Measurements from ENCODE around the gene CYSRT1.

The CYSRT1 gene

DNA sequence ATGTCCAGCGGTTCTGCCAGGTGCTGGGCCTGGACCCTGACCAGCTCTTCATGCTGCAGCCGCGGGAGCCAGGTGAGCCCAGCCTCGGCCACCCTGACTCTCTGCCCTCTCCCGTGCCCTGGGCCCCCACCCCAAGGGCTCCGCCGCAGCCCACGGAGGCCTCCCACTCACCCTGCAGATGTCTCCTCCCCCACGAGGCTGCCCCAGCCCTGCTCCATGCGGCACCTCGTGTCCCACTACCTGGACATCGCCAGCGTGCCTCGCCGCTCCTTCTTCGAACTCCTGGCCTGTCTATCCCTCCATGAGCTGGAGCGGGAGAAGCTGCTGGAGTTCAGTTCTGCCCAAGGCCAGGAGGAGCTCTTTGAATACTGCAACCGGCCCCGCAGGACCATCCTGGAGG is 10.4 kb upstream of the CYSRT1 start:
- no peak for DNase-seq (ENCODE audit: low spot score)

DNA sequence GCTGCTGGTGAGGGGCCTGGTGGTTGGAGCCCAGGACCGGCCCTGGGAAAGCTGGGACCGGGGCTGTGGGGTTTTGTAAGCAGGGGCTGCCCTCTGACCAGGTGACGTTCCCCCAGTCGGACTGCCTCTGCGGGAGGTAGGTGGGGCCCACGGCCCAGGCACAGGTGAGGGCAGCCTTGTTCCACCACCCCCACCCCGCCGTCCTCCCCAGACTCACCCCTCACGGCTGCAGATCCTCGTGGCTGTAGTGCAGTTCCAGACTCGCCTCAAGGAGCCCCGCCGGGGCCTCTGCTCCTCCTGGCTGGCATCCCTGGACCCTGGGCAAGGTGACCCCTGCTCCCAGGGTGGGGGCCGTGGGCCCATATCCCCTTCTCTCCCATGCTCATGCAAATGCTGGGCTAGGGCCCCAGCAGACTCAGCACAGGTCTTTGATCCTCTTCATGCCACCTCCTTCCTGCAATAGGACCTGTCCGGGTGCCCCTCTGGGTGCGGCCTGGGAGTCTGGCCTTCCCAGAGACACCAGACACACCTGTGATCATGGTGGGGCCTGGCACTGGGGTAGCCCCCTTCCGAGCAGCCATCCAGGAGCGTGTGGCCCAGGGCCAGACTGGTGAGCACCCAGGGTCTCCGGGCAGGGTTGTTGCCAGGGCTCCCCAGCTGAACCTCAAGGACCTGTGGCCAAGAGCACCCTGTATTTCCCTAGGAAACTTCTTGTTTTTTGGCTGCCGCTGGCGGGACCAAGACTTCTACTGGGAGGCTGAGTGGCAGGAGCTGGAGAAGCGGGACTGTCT is 9.6 kb upstream of the CYSRT1 start:
- TF ChIP-seq, protein P1, sequence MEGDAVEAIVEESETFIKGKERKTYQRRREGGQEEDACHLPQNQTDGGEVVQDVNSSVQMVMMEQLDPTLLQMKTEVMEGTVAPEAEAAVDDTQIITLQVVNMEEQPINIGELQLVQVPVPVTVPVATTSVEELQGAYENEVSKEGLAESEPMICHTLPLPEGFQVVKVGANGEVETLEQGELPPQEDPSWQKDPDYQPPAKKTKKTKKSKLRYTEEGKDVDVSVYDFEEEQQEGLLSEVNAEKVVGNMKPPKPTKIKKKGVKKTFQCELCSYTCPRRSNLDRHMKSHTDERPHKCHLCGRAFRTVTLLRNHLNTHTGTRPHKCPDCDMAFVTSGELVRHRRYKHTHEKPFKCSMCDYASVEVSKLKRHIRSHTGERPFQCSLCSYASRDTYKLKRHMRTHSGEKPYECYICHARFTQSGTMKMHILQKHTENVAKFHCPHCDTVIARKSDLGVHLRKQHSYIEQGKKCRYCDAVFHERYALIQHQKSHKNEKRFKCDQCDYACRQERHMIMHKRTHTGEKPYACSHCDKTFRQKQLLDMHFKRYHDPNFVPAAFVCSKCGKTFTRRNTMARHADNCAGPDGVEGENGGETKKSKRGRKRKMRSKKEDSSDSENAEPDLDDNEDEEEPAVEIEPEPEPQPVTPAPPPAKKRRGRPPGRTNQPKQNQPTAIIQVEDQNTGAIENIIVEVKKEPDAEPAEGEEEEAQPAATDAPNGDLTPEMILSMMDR (IDR thresholded peaks at IDR 0.05; ENCODE audit: extremely low read depth, missing control alignments), result no peak
- no peak for DNase-seq (ENCODE audit: low spot score)

More for the DNA sequence above, 10.4 kb upstream of the CYSRT1 start:
- TF ChIP-seq, protein P1 (IDR thresholded peaks at IDR 0.05; ENCODE audit: extremely low read depth, missing control alignments), result no peak

- TF ChIP-seq, protein P1 (IDR thresholded peaks at IDR 0.05; ENCODE audit: extremely low read depth, missing control alignments), result no peak
- DNase-seq (ENCODE audit: low spot score), result no peak
These were observed 8.6 kb upstream of the CYSRT1 start for GRCh38 chr9:137216188-137216965.

DNA sequence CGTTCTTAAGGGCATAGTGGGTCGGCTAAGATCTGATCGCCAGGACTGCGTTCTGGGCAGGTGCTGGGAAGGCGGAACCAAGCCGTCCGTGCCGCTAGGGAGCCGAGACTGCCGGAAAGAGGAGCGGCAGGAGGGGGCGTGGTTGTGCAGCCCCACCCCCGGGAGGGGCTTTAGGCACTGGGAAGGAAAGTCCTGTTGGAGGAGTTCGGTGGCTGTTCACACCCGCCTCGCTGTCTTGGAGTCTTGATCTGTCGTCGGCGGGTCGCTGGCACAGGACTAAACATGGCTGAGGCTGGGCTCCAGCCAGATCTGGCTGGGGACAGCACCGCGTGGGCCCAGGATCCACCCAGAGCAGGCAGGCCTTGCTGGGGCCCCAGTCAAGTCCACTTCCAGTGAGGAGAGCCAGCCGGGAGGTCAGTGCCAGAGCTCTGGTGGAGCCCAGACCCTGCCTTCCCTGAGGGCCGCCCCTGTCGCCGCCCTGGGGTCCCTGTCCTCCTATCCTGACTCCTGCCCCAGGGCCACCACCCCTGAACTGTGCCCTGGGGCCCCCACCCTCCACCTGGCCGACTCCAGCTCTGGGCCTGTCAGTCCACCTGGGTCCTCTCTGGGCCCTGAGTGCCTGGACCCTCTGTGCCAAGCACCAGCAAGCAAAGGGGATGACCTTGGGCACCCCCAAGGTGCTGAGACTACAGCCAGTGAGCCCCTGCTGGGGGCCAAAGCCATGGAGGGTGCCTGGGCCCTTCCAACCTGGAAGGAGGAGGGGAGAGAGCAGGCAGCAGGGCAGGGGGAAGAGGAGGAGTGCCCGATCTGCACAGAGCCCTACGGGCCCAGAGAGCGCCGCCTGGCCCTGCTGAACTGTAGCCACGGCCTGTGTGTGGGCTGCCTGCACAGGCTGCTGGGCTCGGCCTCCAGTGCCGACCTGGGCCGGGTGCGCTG is 7.4 kb upstream of the CYSRT1 start:
- TF ChIP-seq, protein P1 (IDR thresholded peaks at IDR 0.05; ENCODE audit: extremely low read depth, missing control alignments), result no peak
- no peak for DNase-seq (ENCODE audit: low spot score)

- DNase-seq (ENCODE audit: low spot score), result no peak
- TF ChIP-seq, protein P1 (IDR thresholded peaks at IDR 0.05; ENCODE audit: extremely low read depth, missing control alignments), result no peak
These were observed 6.7 kb upstream of the CYSRT1 start for GRCh38 chr9:137218212-137218753.

DNA sequence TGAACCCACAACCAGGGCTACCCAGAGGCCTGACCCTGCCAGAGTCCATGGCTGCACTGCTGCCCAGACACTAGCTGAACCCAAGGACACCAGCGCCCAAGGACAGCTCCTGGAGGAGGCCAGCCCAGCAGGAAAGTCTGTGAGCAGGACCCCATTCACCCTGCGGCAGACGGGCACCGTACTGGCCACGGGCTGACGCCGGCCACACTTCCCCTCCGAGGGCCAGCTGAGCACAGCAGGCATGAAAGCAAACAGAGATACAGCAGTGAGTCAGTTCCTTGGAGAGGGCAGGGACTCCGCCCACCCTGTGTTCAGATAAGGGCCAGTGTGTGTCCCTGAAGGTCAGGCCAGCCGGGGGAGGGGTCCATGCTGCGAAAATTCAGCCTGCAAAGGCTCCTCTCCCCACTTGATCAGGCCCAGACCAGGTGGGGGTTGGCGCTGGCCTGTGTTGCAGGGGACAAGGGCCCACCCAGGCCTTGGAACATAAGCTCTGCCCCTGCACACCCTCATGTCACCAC is 6.2 kb upstream of the CYSRT1 start:
- DNase-seq (ENCODE audit: low spot score), result no peak
- TF ChIP-seq, protein P1 (IDR thresholded peaks at IDR 0.05; ENCODE audit: extremely low read depth, missing control alignments), result no peak

All from GM20000 (cell line).